CD1c-positive myeloid dendritic cell (primary cell): ENCODE data around the gene PFN1.
"Not testable (repeated sequence)": the region's sequence is repeated elsewhere in the genome, so short reads cannot be mapped to it uniquely, and the experiment has no call there.

Experiments used
- DNase-seq: peaks from one replicate; pipeline ENCODE4 v3.0.0-alpha.2; 2016; ENCODE audit errors: extremely low spot score

The PFN1 gene

GRCh38 chr17:4921320-4921719, 27.0 kb downstream of the PFN1 start:
- no peak for DNase-seq

GRCh38 chr17:4920351-4921048, 27.8 kb downstream of the PFN1 start:
- DNase-seq, result peak; percentile 93

GRCh38 chr17:4919511-4920047, 28.8 kb downstream of the PFN1 start:
- no peak for DNase-seq

DNA sequence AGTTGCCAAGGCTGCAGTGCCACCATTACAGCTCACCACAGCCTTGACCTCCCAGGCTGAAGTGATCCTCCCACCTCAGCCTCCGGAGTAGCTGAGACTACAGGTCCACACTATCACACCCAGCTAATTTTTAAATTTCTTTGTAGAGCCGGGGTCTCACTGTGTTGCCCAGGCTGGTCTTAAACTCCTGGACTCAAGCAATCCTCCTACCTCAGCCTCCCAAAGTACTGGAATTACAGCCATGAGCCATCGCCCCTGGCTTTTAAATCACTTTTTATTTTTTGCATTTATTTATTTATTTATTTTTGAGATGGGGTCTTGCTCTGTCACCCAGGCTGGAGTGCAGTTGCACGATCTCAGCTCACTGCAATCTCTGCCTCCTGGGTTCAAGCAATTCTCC, 33.8 kb downstream of the PFN1 start:
- DNase-seq, result not testable (repeated sequence)

DNA sequence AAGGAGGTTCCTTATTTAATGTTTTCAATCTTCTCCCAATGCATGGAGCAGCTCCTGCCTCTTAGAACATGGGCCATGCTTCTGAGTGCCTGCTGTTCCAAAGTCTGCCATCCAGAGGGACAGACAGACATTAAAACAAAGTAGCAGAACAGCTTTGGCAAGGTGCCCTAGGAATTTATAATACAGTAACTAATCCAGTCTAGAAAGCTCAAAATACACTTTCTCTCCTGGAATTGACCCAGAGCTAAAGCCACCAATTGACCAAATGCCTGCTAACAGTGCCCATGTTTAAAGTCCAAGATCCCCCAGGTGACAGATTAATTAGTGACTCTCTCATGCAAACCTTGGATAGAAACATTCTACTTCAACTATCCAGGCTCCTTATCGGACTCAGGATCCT, 34.3 kb downstream of the PFN1 start:
- DNase-seq, result no peak

- peak; percentile 88 for DNase-seq
Measured at GRCh38 chr17:4908711-4909496, 39.4 kb downstream of the PFN1 start.

DNA sequence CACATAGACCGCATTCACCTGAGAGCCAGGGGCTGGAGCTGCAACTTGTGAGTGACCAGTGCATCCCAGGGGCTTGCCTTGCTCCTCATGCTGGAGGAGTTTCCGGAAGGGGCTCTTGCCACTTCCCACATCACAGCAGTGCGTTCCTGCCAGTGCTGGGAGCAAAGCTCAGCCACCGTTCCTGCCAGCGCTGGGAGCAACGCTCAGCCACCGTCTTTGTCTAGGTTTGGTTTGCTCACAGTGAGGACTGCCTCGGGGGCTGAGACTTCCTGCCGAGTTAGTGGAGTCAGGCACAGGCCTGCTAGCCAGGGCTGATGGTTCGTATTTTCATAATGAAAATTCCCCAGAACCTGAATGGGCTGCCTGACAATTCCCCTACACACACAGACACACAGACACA, 40.0 kb downstream of the PFN1 start:
- no peak for DNase-seq

DNA sequence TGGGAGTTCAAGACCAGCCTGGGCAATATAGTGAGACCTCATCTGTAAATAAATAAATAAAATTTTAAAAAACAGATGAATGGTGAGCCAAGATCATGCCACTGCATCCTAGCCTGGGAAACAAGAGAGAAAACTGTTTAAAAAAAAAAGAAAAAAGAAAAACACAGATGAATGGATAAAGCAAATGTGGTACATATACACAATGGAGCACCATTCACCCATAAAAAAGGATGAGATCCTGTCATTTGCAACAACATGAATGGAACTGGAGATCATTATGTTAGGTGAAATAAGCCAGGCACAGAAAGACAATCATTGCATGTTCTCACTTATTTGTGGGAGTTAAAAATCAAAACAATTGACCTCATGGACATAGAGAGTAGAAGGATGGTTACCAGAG, 41.7 kb downstream of the PFN1 start:
- DNase-seq, result not testable (repeated sequence)

GRCh38 chr17:4903051-4903818, 45.1 kb downstream of the PFN1 start, which contains the start of gene CHRNE:
TSS of gene CHRNE (minus strand) at chr17:4903098. CDS start at chr17:4903063, 35 bp downstream.
- DNase-seq, result peak; percentile 77

- no peak for DNase-seq
Measured at GRCh38 chr17:4902540-4902939, 45.8 kb downstream of the PFN1 start.

DNA sequence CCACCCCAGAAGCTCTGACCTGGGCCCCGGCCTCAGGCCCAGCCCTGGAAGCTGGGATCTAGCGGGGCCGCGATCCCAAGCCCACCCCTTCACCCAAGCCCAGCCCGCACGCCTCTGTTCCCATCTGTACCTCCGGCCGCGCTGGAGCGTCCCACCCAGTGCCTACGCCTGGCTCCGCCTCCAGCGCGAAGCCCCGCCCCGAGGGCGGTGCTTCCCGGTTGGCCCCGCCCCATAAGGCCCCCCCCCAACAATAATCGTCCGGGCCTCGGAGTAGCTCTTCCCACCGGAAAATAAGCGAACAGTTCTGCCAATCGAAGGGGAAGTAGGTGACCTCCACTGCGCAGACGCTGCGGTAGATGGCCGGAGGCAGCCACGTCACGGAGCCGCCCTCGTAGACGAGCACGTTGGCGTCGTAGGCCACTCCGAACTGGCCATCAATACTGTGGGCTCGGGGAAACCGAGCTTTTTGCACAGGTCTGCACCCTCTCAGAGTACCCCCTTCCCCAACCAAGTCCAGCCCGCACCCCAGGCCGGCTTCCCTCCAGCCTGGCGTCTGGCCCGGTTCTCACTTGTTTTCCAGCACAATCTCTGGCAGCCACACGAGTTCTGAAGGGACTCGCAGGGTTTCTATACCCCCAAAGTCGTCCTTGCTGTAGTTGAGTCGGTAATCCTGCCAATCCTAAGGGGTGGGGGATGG, 46.5 kb downstream of the PFN1 start:
- DNase-seq, result peak; percentile 80

DNA sequence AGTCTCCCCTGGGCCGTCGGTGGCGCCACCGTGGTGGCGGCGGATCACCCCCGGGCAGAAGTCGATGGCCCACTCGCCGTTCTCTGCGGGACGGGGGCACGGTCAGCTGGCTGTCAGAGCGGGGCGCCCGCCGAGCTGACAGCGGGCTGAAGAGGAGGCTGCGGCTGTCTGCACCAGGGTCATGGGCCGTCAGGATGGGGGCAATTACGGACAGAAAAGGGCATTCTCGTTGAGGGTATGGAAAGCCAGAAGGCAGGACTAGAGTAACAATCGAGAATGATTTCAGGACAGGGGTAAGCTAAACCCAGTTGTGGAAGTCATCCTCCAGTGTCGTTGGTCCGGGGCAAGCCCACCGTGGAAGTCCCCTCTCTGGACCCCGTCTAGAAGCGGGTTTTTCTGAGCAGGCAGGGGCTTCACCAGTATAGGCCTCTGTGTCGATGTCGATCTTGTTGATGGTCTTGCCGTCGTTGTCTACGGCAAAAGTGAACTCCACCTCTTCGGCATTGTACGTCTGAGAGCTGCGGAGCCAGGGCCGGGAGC, 47.2 kb downstream of the PFN1 start:
- DNase-seq, result no peak

- peak; percentile 83 for DNase-seq
Measured at GRCh38 chr17:4900231-4901107, 47.9 kb downstream of the PFN1 start.

DNA sequence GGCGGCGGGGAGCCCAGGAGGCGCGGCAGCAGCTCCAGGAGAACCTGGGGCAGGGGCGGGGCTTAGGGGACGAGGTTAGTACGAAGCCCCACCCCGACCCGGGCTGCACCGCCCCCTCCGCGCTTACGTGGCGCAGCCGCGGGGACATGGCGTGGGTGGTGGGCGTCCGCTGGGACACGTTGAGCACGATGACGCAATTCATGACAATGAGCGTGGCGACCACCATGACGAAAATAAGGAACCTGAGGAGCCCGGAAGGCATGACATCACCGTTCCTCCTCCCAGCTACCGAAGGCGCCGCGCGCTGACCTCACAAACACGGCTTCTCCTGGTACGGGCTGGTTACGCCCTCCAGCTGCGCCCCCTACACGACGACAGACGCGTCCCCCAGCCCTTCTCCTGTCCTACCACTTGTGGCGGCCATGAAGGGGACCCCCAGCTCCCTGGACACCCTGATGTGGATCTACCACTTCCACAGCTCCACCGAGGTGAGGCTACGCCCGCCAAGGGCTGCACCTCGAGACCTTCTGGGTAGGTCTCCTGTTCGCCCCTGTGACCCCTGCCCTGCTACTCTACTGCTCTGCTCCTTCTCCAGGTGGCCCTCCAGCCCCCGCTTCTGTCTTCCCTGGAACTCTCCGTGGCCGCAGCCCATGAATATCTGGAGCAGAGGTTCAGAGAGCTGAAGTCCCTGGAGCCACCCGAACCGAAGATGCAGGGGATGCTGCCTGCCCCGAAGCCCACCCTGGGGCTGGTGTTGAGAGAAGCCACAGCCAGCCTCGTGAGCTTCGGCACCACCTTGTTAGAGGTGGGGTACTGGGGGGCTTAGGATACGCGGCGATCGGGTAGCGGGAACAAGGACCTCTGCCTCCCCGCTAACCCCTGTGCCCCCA, 48.7 kb downstream of the PFN1 start, which contains the start of gene C17orf107:
Gene C17orf107 (plus strand): TSS at position 196 of the 890 bp plus-strand sequence. CDS start 227 bp downstream, at position 423.
- peak; percentile 100 for DNase-seq

GRCh38 chr17:4898927-4899326, 49.4 kb downstream of the PFN1 start:
- no peak for DNase-seq

GRCh38 chr17:4898351-4898750, 50.0 kb downstream of the PFN1 start:
- DNase-seq, result no peak

- DNase-seq, result no peak
Measured at GRCh38 chr17:4897785-4898184, 50.5 kb downstream of the PFN1 start.

GRCh38 chr17:4897198-4897687, 51.1 kb downstream of the PFN1 start:
- DNase-seq, result no peak
